Lower lobe of right lung (tissue), 2 donors: Measurements from ENCODE around the gene DDX43. TPM values are rescaled to one million over a fixed set of nuclear protein-coding genes. Genes with fewer than 3 reads are reported as not detected.
A peak's percentile ranks its signal among the peaks of the same experiment; 100 is the strongest.
"Not testable (repeated sequence)": the region's sequence is repeated elsewhere in the genome, so short reads cannot be mapped to it uniquely, and the experiment has no call there.

Experiments
- ATAC-seq, 2 donors: fragments of 200-7000 bp; cut with Tn5 transposase; one replicate each; pipeline ENCODE4 v1.9.1; 2020 to 2022; ENCODE audit warnings: mild to moderate bottlenecking in 2 of 2, moderate library complexity in 2 of 2
- DNase-seq: peaks from one replicate; pipeline ENCODE4 v3.0.0-alpha.2; 2020
- H3K27ac ChIP-seq: fragments of 200-600 bp; one replicate; pipeline ENCODE4 v1.8.0; 2022
- H3K27me3 ChIP-seq: fragments of 200-600 bp; one replicate; pipeline ENCODE4 v1.8.0; 2022; ENCODE audit warnings: low read depth
- H3K36me3 ChIP-seq: fragments of 200-600 bp; one replicate; pipeline ENCODE4 v1.8.0; 2022; ENCODE audit warnings: mild to moderate bottlenecking
- H3K4me1 ChIP-seq: fragments of 200-600 bp; one replicate; pipeline ENCODE4 v1.8.0; 2022
- H3K4me3 ChIP-seq: fragments of 200-600 bp; one replicate; pipeline ENCODE4 v1.8.0; 2022; ENCODE audit warnings: mild to moderate bottlenecking
- H3K9me3 ChIP-seq: fragments of 200-600 bp; one replicate; pipeline ENCODE4 v1.8.0; 2022
- intact Hi-C: fragments of 100-400 bp; cut with DNase I; formaldehyde crosslinking; loops from one replicate; pipeline ENCODE4 v1.11.0; 2022
- total RNA-seq: library from RNA; stranded (reverse); fragmentation: NEBNext Ultra II Directional; extraction: Animal tissue kit (Norgen Biotek cat#: 25700); gene quantifications from one replicate; pipeline ENCODE4 v1.2.1, GENCODE V29; 2021
- TF ChIP-seq, protein P1 (sequence below): fragments of 200-600 bp; IDR thresholded peaks from one replicate; pipeline ENCODE4 v1.8.0; 2022; ENCODE audit warnings: antibody characterized with exemption, mild to moderate bottlenecking
- donor health status: DM: no; HTN: yes; CAD: no; lungs with severe emphysema.

Gene DDX43
- total RNA-seq, 1 donor from 2014 or later = 1.9 TPM

DNA sequence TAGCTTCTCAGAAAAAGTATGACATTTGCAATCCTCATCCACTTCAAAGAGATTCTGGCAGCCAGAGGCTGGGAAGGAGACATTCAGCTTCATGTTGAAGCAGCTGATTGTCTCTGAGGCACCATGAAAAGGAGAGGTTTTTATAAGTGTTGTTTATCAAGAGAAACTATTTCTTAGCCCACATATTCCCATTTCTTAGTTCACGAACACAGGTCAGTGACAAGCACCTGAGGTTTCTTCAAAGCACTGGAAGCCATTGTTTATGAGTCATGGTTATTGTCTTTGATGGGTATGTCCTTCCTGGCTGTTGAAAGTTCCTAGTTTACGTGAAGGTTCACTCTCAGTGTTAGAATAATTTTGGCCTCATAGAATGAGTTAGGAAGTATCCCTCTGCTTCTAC lies 3.0 kb upstream of the DDX43 start:
- H3K4me1 ChIP-seq = peaks cover 5% of the 10 kb centered on the region
- no peak for ATAC-seq
- no peak overlapping the region for H3K4me3 ChIP-seq
- TF ChIP-seq, protein P1, sequence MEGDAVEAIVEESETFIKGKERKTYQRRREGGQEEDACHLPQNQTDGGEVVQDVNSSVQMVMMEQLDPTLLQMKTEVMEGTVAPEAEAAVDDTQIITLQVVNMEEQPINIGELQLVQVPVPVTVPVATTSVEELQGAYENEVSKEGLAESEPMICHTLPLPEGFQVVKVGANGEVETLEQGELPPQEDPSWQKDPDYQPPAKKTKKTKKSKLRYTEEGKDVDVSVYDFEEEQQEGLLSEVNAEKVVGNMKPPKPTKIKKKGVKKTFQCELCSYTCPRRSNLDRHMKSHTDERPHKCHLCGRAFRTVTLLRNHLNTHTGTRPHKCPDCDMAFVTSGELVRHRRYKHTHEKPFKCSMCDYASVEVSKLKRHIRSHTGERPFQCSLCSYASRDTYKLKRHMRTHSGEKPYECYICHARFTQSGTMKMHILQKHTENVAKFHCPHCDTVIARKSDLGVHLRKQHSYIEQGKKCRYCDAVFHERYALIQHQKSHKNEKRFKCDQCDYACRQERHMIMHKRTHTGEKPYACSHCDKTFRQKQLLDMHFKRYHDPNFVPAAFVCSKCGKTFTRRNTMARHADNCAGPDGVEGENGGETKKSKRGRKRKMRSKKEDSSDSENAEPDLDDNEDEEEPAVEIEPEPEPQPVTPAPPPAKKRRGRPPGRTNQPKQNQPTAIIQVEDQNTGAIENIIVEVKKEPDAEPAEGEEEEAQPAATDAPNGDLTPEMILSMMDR = no peak
- intact Hi-C loops = no loop called here
- no peak overlapping the region for H3K27ac ChIP-seq
- no peaks in the 10 kb centered on the region for H3K9me3 ChIP-seq
- DNase-seq = no peak
- H3K27me3 ChIP-seq = no peaks in the 10 kb centered on the region
- no peaks in the 10 kb centered on the region for H3K36me3 ChIP-seq

DNA sequence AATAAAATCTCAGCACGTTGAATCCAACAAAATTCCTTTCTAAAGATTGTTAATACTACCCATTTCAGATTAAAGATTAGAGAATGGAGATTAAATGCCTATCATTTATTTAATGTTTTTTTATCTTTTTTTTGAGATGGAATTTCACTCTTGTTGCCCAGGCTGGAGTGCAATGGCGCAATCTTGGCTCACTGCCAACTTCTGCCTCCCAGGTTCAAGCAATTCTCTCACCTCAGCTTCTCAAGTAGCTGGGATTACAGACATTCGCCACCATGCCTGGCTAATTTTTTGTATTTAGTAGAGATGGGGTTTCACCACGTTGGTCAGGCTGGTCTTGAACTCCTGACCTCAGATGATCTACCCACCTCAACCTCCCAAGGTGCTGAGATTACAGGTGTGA lies 2.4 kb upstream of the DDX43 start:
- DNase-seq = peak; percentile 52
- ATAC-seq, H3K9me3 ChIP-seq, H3K27me3 ChIP-seq, H3K27ac ChIP-seq, H3K4me1 ChIP-seq, intact Hi-C loops, H3K4me3 ChIP-seq, H3K36me3 ChIP-seq: not testable (repeated sequence)

DNA sequence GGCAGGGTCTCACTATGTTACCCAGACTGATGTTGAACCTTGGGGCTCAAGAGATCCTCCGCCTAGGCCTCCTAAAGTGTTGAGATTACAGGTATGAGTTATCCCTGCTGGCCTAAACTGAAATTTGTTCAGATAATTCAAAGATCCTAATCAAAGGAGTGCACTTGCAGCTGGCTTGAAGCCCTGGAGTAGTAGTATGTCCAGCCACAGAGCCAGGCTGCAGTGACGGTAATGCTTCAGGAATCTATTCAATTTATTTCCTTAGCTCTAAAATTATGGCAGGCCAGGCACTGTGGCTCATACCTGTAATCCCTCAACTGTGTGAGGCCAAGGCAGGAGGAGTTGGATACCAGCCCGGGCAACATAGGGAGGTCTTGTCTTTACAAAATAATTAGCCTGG lies 1.4 kb upstream of the DDX43 start:
- H3K27ac ChIP-seq = no peak overlapping the region
- peaks cover 4% of the 10 kb centered on the region for H3K4me1 ChIP-seq
- DNase-seq = no peak
- no peaks in the 10 kb centered on the region for H3K36me3 ChIP-seq
- TF ChIP-seq, protein P1 = no peak
- no peak for ATAC-seq
- H3K9me3 ChIP-seq = no peaks in the 10 kb centered on the region
- no peaks in the 10 kb centered on the region for H3K27me3 ChIP-seq
- no peak overlapping the region for H3K4me3 ChIP-seq
- intact Hi-C loops = no loop called here

DNA sequence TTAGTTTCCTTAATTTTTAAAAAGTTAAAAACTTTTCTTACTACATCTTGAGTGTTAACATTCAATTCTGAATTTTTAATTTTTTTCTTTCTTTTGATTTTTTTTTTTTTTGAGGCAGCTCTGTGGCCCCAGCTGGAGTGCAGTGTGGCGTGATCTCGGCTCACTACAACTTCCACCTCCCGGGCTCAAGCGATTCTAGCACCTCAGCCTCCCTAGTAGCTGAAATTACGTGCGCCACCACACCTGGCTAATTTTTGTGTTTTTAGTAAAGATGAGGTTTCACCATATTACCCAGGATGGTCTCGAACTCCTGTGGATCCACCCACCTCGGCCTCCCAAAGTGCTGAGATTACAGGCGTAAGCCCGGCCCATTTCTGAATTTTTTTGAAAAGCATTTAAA lies 1.2 kb downstream of the DDX43 start:
- TF ChIP-seq, protein P1 = no peak
- no peaks in the 10 kb centered on the region for H3K9me3 ChIP-seq
- no peak for ATAC-seq
- intact Hi-C loops = no loop called here
- H3K36me3 ChIP-seq = no peaks in the 10 kb centered on the region
- H3K4me1 ChIP-seq = no peaks in the 10 kb centered on the region
- no peak overlapping the region for H3K27ac ChIP-seq
- H3K4me3 ChIP-seq = no peak overlapping the region
- no peaks in the 10 kb centered on the region for H3K27me3 ChIP-seq
- DNase-seq = no peak

DNA sequence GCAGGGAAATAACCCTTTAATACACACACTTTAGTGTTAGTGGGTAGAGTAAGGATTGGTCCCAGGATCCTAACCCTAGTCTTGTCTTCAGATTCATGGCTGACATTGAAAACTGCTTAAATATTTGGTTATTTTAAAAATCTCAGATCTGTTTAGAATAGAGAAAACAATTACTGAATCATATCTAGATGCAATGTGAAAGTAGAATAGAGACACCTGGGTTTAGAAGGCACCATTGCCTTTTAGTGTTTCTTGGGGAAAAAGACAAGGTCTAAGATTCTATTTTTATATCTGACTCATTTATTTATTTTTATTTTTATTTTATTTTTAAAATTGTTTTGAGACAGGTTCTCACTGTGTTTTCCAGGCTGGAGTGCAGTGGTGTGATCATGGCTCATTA lies 6.0 kb downstream of the DDX43 start:
- TF ChIP-seq, protein P1 = no peak
- ATAC-seq (no peak), DNase-seq (no peak)
- Histone ChIP-seq H3K27ac (no peak overlapping the region), H3K9me3 (no peaks in the 10 kb centered on the region), H3K4me3 (no peak overlapping the region), H3K36me3 (no peaks in the 10 kb centered on the region), H3K27me3 (no peaks in the 10 kb centered on the region), H3K4me1 (no peaks in the 10 kb centered on the region)
- intact Hi-C loops = no loop called here

DNA sequence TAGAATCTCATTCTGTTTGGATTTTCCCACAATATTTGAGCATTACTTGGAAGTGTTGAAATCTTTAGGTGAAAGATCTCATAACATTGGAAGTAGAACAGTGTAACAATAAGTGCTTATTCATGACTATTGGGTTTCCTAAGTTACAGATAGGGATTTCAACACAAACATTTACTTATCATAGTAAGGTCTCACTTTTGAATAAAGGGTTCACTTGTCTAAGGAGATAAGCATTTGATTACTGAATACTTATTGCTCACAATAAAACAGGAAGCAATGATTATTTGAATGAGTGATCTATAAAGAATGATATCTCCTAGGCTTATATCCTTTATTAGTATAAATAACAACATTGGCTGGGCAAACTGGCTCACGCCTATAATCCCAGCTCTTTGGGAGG lies 14.8 kb downstream of the DDX43 start:
- intact Hi-C loops = no loop called here
- DNase-seq (no peak), ATAC-seq (no peak)
- no peaks in the 10 kb centered on the region for H3K27me3 ChIP-seq
- H3K4me1 ChIP-seq = no peaks in the 10 kb centered on the region
- H3K27ac ChIP-seq = no peak overlapping the region
- H3K4me3 ChIP-seq = no peak overlapping the region
- H3K36me3 ChIP-seq = peaks cover 4% of the 10 kb centered on the region
- H3K9me3 ChIP-seq = no peaks in the 10 kb centered on the region
- TF ChIP-seq, protein P1 = no peak
